Smooth muscle cell (in vitro differentiated cells): ENCODE results near the gene AGBL4. TPM values are rescaled to one million over a fixed set of nuclear protein-coding genes. Genes with fewer than 3 reads are reported as not detected.

Experiments
- DNase-seq: peaks from one replicate; lab custom pipeline; 2025; ENCODE audit not compliant: unreplicated experiment; lab: John Stamatoyannopoulos, UW
- H2AFZ ChIP-seq: fragments of 200-600 bp; sonication (generic); 2 replicates; pipeline ENCODE4 v1.6.0; 2016; ENCODE audit warnings: antibody characterized with exemption, low read depth, mild to moderate bottlenecking
- H3F3A ChIP-seq: fragments of 200-600 bp; sonication (generic); 2 replicates; pipeline ENCODE4 v1.6.0; 2017; ENCODE audit warnings: antibody characterized with exemption, low read depth
- H3K27ac ChIP-seq: fragments of 200-600 bp; sonication (generic); 2 replicates; pipeline ENCODE4 v1.5.1; 2016; ENCODE audit warnings: low read depth, mild to moderate bottlenecking
- H3K27me3 ChIP-seq: fragments of 200-600 bp; sonication (generic); 2 replicates; pipeline ENCODE4 v1.6.1; 2016; ENCODE audit warnings: low read depth, mild to moderate bottlenecking
- H3K36me3 ChIP-seq: fragments of 200-600 bp; sonication (generic); 2 replicates; pipeline ENCODE4 v1.5.1; 2016; ENCODE audit warnings: low read depth
- H3K4me1 ChIP-seq: fragments of 200-600 bp; sonication (generic); 2 replicates; pipeline ENCODE4 v1.5.1; 2016; ENCODE audit warnings: low read depth
- H3K4me2 ChIP-seq: fragments of 200-600 bp; sonication (generic); 2 replicates; pipeline ENCODE4 v1.6.0; 2016; ENCODE audit warnings: mild to moderate bottlenecking
- H3K4me3 ChIP-seq: fragments of 200-600 bp; sonication (generic); 2 replicates; pipeline ENCODE4 v1.5.1; 2016; ENCODE audit warnings: mild to moderate bottlenecking
- H3K79me2 ChIP-seq: fragments of 200-600 bp; sonication (generic); 2 replicates; pipeline ENCODE4 v1.6.0; 2016; ENCODE audit warnings: low read depth, mild to moderate bottlenecking
- H3K9ac ChIP-seq: fragments of 200-600 bp; sonication (generic); 2 replicates; pipeline ENCODE4 v1.6.0; 2016; ENCODE audit warnings: low read depth
- H3K9me3 ChIP-seq: fragments of 200-600 bp; sonication (generic); replicated peaks from 2 replicates; pipeline ENCODE4 v1.5.1; 2016; ENCODE audit warnings: low read depth
- H4K20me1 ChIP-seq: fragments of 200-600 bp; sonication (generic); 2 replicates; pipeline ENCODE4 v1.6.0; 2016; ENCODE audit warnings: low read depth
- WGBS: methylation state at CpG from one replicate; pipeline ENCODE4 v1.1.7; 2016; ENCODE audit warnings: low lambda C conversion rate; 5-methylcytosine and 5-hydroxymethylcytosine counted together
- polyA plus RNA-seq: library from polyadenylated mRNA; unstranded; fragments of >200 nt; fragmentation: Nextera tagmentation; extraction: Ambion mirVana; gene quantifications from 2 replicates; pipeline ENCODE4 v1.2.1, GENCODE V29; 2016
- total RNA-seq: library from RNA; depleted of rRNA; stranded (reverse); fragments of >200 nt; gene quantifications from 2 replicates; pipeline ENCODE4 v1.2.3, GENCODE V29; 2014
- TF ChIP-seq, protein P1 (sequence below): fragments of 200-600 bp; sonication (generic); IDR thresholded peaks from 2 replicates; pipeline ENCODE4 v1.5.1; 2017; ENCODE audit warnings: borderline replicate concordance, mild to moderate bottlenecking, antibody characterized with exemption; ENCODE audit not compliant: insufficient read depth, poor library complexity, severe bottlenecking

AGBL4 gene
- total and polyA plus RNA-seq, 2 experiments from 2014 or later: 0.29 TPM; not detected in 1

DNA sequence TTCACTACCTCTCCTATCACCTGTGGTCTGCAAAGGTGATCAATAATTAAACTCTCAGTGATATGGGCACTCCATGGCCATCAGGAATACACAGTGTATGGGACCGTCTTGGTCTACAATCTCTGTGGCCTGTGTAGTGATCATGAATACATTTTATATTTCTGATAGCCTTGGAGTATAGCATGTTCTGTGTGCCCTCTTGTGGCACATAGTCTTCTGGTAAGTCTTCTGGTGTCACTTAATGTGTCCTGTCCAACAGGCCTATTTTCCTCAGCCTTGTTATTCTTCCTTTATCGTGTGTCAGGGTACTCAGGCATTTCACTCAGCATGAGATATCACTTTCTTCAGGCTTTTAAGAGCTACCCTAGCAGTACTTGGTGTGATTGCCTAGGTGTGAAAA, 393.6 kb downstream of the AGBL4 start:
- Histone ChIP-seq H3K9me3 (peaks cover 2% of the 10 kb centered on the region), H3K4me1 (no peaks in the 10 kb centered on the region), H3K9ac (no peak overlapping the region), H3K4me3 (no peak overlapping the region), H3K27ac (no peak overlapping the region), H3K4me2 (no peak overlapping the region), H4K20me1 (no peaks in the 10 kb centered on the region), H3K36me3 (no peaks in the 10 kb centered on the region), H3K79me2 (no peaks in the 10 kb centered on the region), H2AFZ (no peak overlapping the region), H3K27me3 (no peaks in the 10 kb centered on the region), H3F3A (no peaks in the 10 kb centered on the region)
- DNase-seq: no peak
- WGBS: 64% methylated on average over 2 of the region's 2 CpGs
- TF ChIP-seq, protein P1, sequence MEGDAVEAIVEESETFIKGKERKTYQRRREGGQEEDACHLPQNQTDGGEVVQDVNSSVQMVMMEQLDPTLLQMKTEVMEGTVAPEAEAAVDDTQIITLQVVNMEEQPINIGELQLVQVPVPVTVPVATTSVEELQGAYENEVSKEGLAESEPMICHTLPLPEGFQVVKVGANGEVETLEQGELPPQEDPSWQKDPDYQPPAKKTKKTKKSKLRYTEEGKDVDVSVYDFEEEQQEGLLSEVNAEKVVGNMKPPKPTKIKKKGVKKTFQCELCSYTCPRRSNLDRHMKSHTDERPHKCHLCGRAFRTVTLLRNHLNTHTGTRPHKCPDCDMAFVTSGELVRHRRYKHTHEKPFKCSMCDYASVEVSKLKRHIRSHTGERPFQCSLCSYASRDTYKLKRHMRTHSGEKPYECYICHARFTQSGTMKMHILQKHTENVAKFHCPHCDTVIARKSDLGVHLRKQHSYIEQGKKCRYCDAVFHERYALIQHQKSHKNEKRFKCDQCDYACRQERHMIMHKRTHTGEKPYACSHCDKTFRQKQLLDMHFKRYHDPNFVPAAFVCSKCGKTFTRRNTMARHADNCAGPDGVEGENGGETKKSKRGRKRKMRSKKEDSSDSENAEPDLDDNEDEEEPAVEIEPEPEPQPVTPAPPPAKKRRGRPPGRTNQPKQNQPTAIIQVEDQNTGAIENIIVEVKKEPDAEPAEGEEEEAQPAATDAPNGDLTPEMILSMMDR: no peak

GRCh38 chr1:49627781-49628180, 396.0 kb downstream of the AGBL4 start:
- H3F3A ChIP-seq: no peaks in the 10 kb centered on the region
- TF ChIP-seq, protein P1: no peak
- H3K36me3 ChIP-seq: no peaks in the 10 kb centered on the region
- H3K4me1 ChIP-seq: no peaks in the 10 kb centered on the region
- no peak overlapping the region for H3K4me2 ChIP-seq
- no peaks in the 10 kb centered on the region for H3K79me2 ChIP-seq
- WGBS: 56% methylated on average over 3 of the region's 3 CpGs
- peaks cover 7% of the 10 kb centered on the region for H3K9me3 ChIP-seq
- DNase-seq: no peak
- no peak overlapping the region for H3K4me3 ChIP-seq
- H3K27ac ChIP-seq: no peak overlapping the region
- H2AFZ ChIP-seq: no peak overlapping the region
- no peaks in the 10 kb centered on the region for H3K27me3 ChIP-seq
- no peaks in the 10 kb centered on the region for H4K20me1 ChIP-seq
- no peak overlapping the region for H3K9ac ChIP-seq

- H3K9ac ChIP-seq: no peak overlapping the region
- no peaks in the 10 kb centered on the region for H3K27me3 ChIP-seq
- no peak overlapping the region for H3K4me2 ChIP-seq
- H3K27ac ChIP-seq: no peak overlapping the region
- no peak for DNase-seq
- no peaks in the 10 kb centered on the region for H4K20me1 ChIP-seq
- no peak overlapping the region for H3K4me3 ChIP-seq
- H3K79me2 ChIP-seq: no peaks in the 10 kb centered on the region
- TF ChIP-seq, protein P1: no peak
- no peaks in the 10 kb centered on the region for H3K4me1 ChIP-seq
- H2AFZ ChIP-seq: no peak overlapping the region
- H3K36me3 ChIP-seq: no peaks in the 10 kb centered on the region
- no peaks in the 10 kb centered on the region for H3F3A ChIP-seq
- H3K9me3 ChIP-seq: peaks cover 7% of the 10 kb centered on the region
Measured at GRCh38 chr1:49626472-49626871, 397.3 kb downstream of the AGBL4 start.

GRCh38 chr1:49622877-49623276, 400.9 kb downstream of the AGBL4 start:
- peaks cover 13% of the 10 kb centered on the region for H3K9me3 ChIP-seq
- H3K4me1 ChIP-seq: no peaks in the 10 kb centered on the region
- WGBS: 89% methylated on average over 3 of the region's 3 CpGs
- no peak overlapping the region for H2AFZ ChIP-seq
- no peak overlapping the region for H3K4me3 ChIP-seq
- H3K36me3 ChIP-seq: no peaks in the 10 kb centered on the region
- TF ChIP-seq, protein P1: no peak
- no peaks in the 10 kb centered on the region for H4K20me1 ChIP-seq
- no peaks in the 10 kb centered on the region for H3K27me3 ChIP-seq
- DNase-seq: no peak
- H3F3A ChIP-seq: no peaks in the 10 kb centered on the region
- no peak overlapping the region for H3K27ac ChIP-seq
- no peak overlapping the region for H3K9ac ChIP-seq
- H3K79me2 ChIP-seq: no peaks in the 10 kb centered on the region
- no peak overlapping the region for H3K4me2 ChIP-seq
